LoVo (cell line): ENCODE results near the gene OAS3.
"Not testable (repeated sequence)": the region's sequence is repeated elsewhere in the genome, so short reads cannot be mapped to it uniquely, and the experiment has no call there.

Experiments used
- DNase-seq: peaks from one replicate; pipeline ENCODE4 v3.0.0-alpha.2; 2016; ENCODE audit warnings: low spot score

The OAS3 gene

GRCh38 chr12:112957125-112957524 lies 18.9 kb downstream of the OAS3 start:
- DNase-seq = not testable (repeated sequence)

- DNase-seq = no peak
These were observed 22.8 kb downstream of the OAS3 start for GRCh38 chr12:112961074-112961473.

- no peak for DNase-seq
These were observed 23.3 kb downstream of the OAS3 start for GRCh38 chr12:112961536-112961935.

GRCh38 chr12:112962561-112962960 lies 24.3 kb downstream of the OAS3 start:
- DNase-seq = no peak

- DNase-seq = no peak
These were observed 25.1 kb downstream of the OAS3 start for GRCh38 chr12:112963227-112963861.

- no peak for DNase-seq
These were observed 25.9 kb downstream of the OAS3 start for GRCh38 chr12:112964067-112964670.

GRCh38 chr12:112964915-112965314 lies 26.6 kb downstream of the OAS3 start:
- no peak for DNase-seq

GRCh38 chr12:112965643-112966042 lies 27.4 kb downstream of the OAS3 start:
- no peak for DNase-seq

GRCh38 chr12:112967306-112967705 lies 29.0 kb downstream of the OAS3 start:
- DNase-seq = no peak

- DNase-seq = no peak
These were observed 29.6 kb downstream of the OAS3 start for GRCh38 chr12:112967858-112968257.

- DNase-seq = no peak
These were observed 31.5 kb downstream of the OAS3 start for GRCh38 chr12:112969547-112970306.

GRCh38 chr12:112970391-112970790 lies 32.1 kb downstream of the OAS3 start:
- no peak for DNase-seq

GRCh38 chr12:112971248-112971647 lies 33.0 kb downstream of the OAS3 start:
- no peak for DNase-seq

- DNase-seq = no peak
These were observed 34.9 kb downstream of the OAS3 start for GRCh38 chr12:112973011-112973735.

GRCh38 chr12:112973818-112974231 lies 35.6 kb downstream of the OAS3 start:
- DNase-seq = no peak

GRCh38 chr12:112974904-112975303 lies 36.6 kb downstream of the OAS3 start:
- no peak for DNase-seq

- DNase-seq = no peak
These were observed 38.9 kb downstream of the OAS3 start for GRCh38 chr12:112977139-112977538.

- DNase-seq = no peak
These were observed 39.4 kb downstream of the OAS3 start for GRCh38 chr12:112977641-112978040.

GRCh38 chr12:112978163-112979040 lies 40.1 kb downstream of the OAS3 start, which contains the start of gene OAS2:
Gene OAS2, plus strand, starts transcription at chr12:112978519. Its CDS starts 90 bp downstream, at chr12:112978609.
- peak; percentile 66 for DNase-seq

GRCh38 chr12:112979041-112979680 lies 40.9 kb downstream of the OAS3 start:
- no peak for DNase-seq
